Measurements from ENCODE around the gene SMC1A. TPM values are rescaled to one million over a fixed set of nuclear protein-coding genes. Genes with fewer than 3 reads are reported as not detected.
A peak's percentile ranks its signal among the peaks of the same experiment; 100 is the strongest.

The SMC1A gene
- total RNA-seq, 1 donor from 2014 or later, result 48.1 TPM

DNA sequence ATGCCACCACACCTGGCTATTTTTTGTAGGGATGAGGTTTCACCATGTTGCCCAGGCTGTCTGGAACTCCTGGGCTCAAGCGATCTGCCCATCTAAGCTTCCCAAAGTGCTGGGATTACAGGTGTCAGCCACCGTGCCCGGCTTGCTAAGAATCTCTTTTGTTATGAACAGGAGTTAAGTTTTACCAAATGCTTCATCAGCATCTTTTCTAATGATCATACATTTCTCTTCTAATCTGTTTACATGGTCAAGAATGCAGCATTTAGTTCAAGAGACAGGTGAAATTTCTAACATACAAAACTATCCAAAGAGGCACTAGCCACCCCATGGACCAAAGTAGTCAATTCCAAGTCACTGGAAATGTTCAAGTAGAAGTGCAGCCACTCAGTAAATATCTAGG, 88.6 kb downstream of the SMC1A start:
- Mint-ChIP-seq H3K4me3 (ENCODE audit: unreplicated experiment) (no peak overlapping the region), H3K36me3 (ENCODE audit: unreplicated experiment) (no peaks in the 10 kb centered on the region), H3K4me1 (ENCODE audit: low read depth, unreplicated experiment) (no peaks in the 10 kb centered on the region), H3K27me3 (ENCODE audit: unreplicated experiment) (no peaks in the 10 kb centered on the region), H3K9me3 (ENCODE audit: unreplicated experiment) (no peaks in the 10 kb centered on the region), H3K27ac (ENCODE audit: unreplicated experiment) (no peak overlapping the region)
- no peak for DNase-seq
- TF ChIP-seq, protein P1, sequence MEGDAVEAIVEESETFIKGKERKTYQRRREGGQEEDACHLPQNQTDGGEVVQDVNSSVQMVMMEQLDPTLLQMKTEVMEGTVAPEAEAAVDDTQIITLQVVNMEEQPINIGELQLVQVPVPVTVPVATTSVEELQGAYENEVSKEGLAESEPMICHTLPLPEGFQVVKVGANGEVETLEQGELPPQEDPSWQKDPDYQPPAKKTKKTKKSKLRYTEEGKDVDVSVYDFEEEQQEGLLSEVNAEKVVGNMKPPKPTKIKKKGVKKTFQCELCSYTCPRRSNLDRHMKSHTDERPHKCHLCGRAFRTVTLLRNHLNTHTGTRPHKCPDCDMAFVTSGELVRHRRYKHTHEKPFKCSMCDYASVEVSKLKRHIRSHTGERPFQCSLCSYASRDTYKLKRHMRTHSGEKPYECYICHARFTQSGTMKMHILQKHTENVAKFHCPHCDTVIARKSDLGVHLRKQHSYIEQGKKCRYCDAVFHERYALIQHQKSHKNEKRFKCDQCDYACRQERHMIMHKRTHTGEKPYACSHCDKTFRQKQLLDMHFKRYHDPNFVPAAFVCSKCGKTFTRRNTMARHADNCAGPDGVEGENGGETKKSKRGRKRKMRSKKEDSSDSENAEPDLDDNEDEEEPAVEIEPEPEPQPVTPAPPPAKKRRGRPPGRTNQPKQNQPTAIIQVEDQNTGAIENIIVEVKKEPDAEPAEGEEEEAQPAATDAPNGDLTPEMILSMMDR (IDR thresholded peaks at IDR 0.05; ENCODE audit: partially characterized antibody, unreplicated experiment), result no peak

DNA sequence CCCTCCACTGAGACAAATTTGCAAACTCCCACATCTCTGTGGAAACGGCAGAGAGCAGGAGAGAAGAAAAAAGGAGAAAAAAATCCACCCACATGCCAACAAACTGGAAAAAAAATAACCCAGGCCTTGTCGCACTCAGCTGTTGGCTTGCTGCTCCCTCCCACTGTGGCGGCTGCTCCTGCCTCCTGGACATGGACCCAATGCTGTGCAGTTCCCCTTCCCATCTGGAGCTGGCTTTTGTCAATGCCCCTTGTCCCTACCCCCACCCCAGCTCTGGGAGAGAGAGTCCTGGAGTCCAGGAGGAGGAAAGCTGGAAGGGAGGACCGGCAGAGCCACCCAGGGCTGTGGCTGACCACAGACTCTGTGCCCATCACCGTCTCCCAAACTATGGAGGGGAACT, 90.2 kb downstream of the SMC1A start:
- Mint-ChIP-seq H3K36me3 (ENCODE audit: unreplicated experiment) (no peaks in the 10 kb centered on the region), H3K9me3 (ENCODE audit: unreplicated experiment) (no peaks in the 10 kb centered on the region), H3K27ac (ENCODE audit: unreplicated experiment) (no peak overlapping the region), H3K4me1 (ENCODE audit: low read depth, unreplicated experiment) (no peaks in the 10 kb centered on the region), H3K4me3 (ENCODE audit: unreplicated experiment) (no peak overlapping the region), H3K27me3 (ENCODE audit: unreplicated experiment) (no peaks in the 10 kb centered on the region)
- TF ChIP-seq, protein P1 (IDR thresholded peaks at IDR 0.05; ENCODE audit: partially characterized antibody, unreplicated experiment), result no peak
- DNase-seq, result no peak

DNA sequence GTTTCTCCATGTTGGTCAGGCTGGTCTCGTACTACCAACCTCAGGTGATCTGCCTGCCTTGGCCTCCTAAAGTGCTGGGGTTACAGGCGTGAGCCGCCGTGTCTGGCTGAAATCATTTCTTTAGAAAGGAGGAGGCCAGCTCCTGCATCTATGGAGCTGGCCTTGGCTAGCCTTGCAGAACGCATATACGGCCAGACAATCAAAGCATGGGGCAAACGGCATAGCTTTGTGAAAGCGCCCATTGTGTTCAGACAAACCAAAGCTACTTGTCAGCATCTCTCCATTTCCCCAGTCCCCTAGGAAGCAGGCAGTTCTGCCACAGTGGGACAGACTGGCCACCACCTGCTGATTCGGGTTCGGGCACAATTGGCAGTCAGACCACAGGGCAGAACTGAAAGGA, 92.1 kb downstream of the SMC1A start:
- DNase-seq, result no peak
- Mint-ChIP-seq H3K4me3 (ENCODE audit: unreplicated experiment) (no peak overlapping the region), H3K27ac (ENCODE audit: unreplicated experiment) (no peak overlapping the region), H3K9me3 (ENCODE audit: unreplicated experiment) (no peaks in the 10 kb centered on the region), H3K36me3 (ENCODE audit: unreplicated experiment) (no peaks in the 10 kb centered on the region), H3K4me1 (ENCODE audit: low read depth, unreplicated experiment) (no peaks in the 10 kb centered on the region), H3K27me3 (ENCODE audit: unreplicated experiment) (no peaks in the 10 kb centered on the region)
- TF ChIP-seq, protein P1 (IDR thresholded peaks at IDR 0.05; ENCODE audit: partially characterized antibody, unreplicated experiment), result no peak

DNA sequence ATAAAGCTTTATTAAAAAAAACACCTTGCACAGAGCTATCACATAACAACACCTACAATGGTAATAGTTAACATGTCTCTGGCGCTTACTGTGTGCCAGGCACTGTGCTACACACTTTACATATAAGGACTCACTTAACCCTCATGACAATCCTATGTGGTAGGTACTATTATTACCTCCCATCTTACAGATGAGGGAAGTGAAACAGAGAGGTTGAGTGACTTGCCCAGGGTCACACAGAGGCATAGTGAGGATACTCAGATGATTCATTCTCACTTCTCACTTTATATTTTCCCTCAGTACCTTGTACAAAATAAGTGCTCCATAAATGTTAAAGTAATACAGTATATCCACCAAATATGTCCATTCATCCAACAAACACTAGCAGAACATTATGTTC, 97.7 kb downstream of the SMC1A start:
- Mint-ChIP-seq H3K9me3 (ENCODE audit: unreplicated experiment) (no peaks in the 10 kb centered on the region), H3K4me3 (ENCODE audit: unreplicated experiment) (no peak overlapping the region), H3K27me3 (ENCODE audit: unreplicated experiment) (peaks cover 11% of the 10 kb centered on the region), H3K27ac (ENCODE audit: unreplicated experiment) (no peak overlapping the region), H3K36me3 (ENCODE audit: unreplicated experiment) (no peaks in the 10 kb centered on the region), H3K4me1 (ENCODE audit: low read depth, unreplicated experiment) (no peaks in the 10 kb centered on the region)
- TF ChIP-seq, protein P1 (IDR thresholded peaks at IDR 0.05; ENCODE audit: partially characterized antibody, unreplicated experiment), result no peak
- no peak for DNase-seq

Small RNAs within 50 kb of the gene (microRNA-seq; reads per million reads assigned to microRNA genes)
- 2.6 reads per million, percentile 18 among the genes with 10 or more reads in this experiment for gene MIR6857 (ENCODE audit: unreplicated experiment)

Other genes with a start within 250 kb of the SMC1A start
- gene KDM5C, start 197.4 kb downstream of the SMC1A start, total RNA-seq (ENCODE audit: unreplicated experiment), result 124 TPM
- 1.6 TPM for gene IQSEC2, start 141.1 kb downstream of the SMC1A start, total RNA-seq (ENCODE audit: unreplicated experiment)
- gene RIBC1, start 219 bp upstream of the SMC1A start, total RNA-seq (ENCODE audit: unreplicated experiment), result 0.64 TPM
- gene HSD17B10, start 11.7 kb upstream of the SMC1A start, total RNA-seq (ENCODE audit: unreplicated experiment), result 89.0 TPM

Data from glutamatergic neuron (in vitro differentiated cells).